ENCODE data around the gene SLC37A1.

GRCh38 chr21:42576639-42577038, 63.0 kb downstream of the SLC37A1 start:
- TF ChIP-seq POLR2AphosphoS5 (IDR thresholded peaks at IDR 0.05; ENCODE audit: low read depth, low read length): no peak
- TF ChIP-seq, protein P1, sequence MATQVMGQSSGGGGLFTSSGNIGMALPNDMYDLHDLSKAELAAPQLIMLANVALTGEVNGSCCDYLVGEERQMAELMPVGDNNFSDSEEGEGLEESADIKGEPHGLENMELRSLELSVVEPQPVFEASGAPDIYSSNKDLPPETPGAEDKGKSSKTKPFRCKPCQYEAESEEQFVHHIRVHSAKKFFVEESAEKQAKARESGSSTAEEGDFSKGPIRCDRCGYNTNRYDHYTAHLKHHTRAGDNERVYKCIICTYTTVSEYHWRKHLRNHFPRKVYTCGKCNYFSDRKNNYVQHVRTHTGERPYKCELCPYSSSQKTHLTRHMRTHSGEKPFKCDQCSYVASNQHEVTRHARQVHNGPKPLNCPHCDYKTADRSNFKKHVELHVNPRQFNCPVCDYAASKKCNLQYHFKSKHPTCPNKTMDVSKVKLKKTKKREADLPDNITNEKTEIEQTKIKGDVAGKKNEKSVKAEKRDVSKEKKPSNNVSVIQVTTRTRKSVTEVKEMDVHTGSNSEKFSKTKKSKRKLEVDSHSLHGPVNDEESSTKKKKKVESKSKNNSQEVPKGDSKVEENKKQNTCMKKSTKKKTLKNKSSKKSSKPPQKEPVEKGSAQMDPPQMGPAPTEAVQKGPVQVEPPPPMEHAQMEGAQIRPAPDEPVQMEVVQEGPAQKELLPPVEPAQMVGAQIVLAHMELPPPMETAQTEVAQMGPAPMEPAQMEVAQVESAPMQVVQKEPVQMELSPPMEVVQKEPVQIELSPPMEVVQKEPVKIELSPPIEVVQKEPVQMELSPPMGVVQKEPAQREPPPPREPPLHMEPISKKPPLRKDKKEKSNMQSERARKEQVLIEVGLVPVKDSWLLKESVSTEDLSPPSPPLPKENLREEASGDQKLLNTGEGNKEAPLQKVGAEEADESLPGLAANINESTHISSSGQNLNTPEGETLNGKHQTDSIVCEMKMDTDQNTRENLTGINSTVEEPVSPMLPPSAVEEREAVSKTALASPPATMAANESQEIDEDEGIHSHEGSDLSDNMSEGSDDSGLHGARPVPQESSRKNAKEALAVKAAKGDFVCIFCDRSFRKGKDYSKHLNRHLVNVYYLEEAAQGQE (IDR thresholded peaks at IDR 0.05; ENCODE audit: insufficient read depth in 1 of 2, low read depth in 2 of 2, low read length in 2 of 2): no peak
- no peak for TF ChIP-seq SIN3A (IDR thresholded peaks at IDR 0.05; ENCODE audit: borderline replicate concordance, insufficient read depth, low read length)
- no peak for TF ChIP-seq FOXP2 (optimal IDR thresholded peaks at IDR 0.05; ENCODE audit: borderline replicate concordance, extremely low read depth, extremely low read length, insufficient read depth)
- no peak for TF ChIP-seq TAF1 (IDR thresholded peaks at IDR 0.05; ENCODE audit: borderline replicate concordance, insufficient read depth, low read length)
